ENCODE measurements around the gene GLRA1.

The GLRA1 gene

GRCh38 chr5:151775025-151775606, 149.5 kb downstream of the GLRA1 start:
- no peak for DNase-seq (ENCODE audit: low read depth in 2 of 2)

- DNase-seq (ENCODE audit: low read depth in 2 of 2): no peak
These were observed 150.7 kb downstream of the GLRA1 start for GRCh38 chr5:151773951-151774350.

- DNase-seq (ENCODE audit: low read depth in 2 of 2): no peak
These were observed 151.6 kb downstream of the GLRA1 start for GRCh38 chr5:151772846-151773561.
